ENCODE data around the gene SNX8. TPM values are rescaled to one million over a fixed set of nuclear protein-coding genes. Genes with fewer than 3 reads are reported as not detected.

Gene SNX8
- total and polyA plus RNA-seq, 4 donors: 8.7 to 20.8 (median 14.8) TPM

DNA sequence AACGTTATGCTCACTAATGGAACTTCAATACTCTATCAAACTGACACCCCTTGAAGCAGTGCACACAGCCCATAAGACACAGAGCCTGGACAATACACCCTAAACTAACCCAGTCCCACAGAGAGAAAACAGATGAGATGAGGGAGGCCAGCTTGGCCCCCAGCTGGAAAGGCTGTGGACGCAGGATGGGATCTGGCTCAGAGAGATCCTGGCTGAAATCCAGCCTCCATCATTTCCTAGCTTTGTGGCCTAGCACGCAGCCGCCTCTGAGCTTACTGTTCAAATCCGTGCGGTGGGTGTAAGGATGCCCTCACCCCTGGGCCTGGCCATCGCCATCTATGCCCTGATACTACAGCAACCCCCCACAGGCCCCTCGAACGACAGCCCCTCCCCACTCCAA is 32.7 kb downstream of the SNX8 start (continued):
- TF ChIP-seq NR2F2 (IDR thresholded peaks at IDR 0.05) (no peak), ZBTB33 (IDR thresholded peaks at IDR 0.05) (no peak), HNF4G (IDR thresholded peaks at IDR 0.05) (no peak), EGR1 (IDR thresholded peaks at IDR 0.05; ENCODE audit: low read depth in 2 of 2) (no peak)
- TF ChIP-seq, protein P1, sequence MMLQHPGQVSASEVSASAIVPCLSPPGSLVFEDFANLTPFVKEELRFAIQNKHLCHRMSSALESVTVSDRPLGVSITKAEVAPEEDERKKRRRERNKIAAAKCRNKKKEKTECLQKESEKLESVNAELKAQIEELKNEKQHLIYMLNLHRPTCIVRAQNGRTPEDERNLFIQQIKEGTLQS (IDR thresholded peaks at IDR 0.05): no peak

DNA sequence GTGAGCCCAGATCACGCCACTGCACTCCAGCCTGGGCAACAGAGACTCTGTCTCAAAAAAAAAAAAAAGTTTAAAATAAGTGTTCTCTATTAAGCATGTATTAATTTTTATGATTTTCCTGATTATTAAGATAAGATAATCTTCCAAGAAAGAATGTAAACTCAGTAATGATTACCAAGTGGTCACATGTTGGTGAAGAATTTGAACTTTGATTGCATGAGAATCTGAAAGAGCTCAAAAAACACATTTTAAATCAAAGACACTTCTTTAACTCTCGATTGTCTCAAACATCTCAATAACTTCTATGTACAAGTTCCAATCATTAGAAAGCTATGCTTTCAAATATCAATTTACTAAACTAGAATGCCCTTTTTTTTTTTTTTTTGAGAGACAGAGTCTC is 33.8 kb downstream of the SNX8 start:
- Histone ChIP-seq H3K9me3 (ENCODE audit: control insufficient read depth in 4 of 4, low read length in 3 of 4) (no peaks in the 10 kb centered on the region), H3K36me3 (ENCODE audit: control insufficient read depth in 4 of 4, insufficient read depth in 3 of 4, low read depth in 1 of 4, low read length in 3 of 4) (peaks cover 0 to 3% (median 0%) of the 10 kb centered on the region in 4 donors), H3K9ac (ENCODE audit: low read depth in 1 of 2, low read length in 2 of 2) (no peak overlapping the region), H3K27ac (ENCODE audit: low read depth in 1 of 2, low read length in 2 of 2) (no peak overlapping the region), H3K4me1 (ENCODE audit: control insufficient read depth in 4 of 4, insufficient read depth in 4 of 4, low read length in 3 of 4) (peaks cover 0 to 5% (median 0%) of the 10 kb centered on the region in 4 donors), H3K27me3 (ENCODE audit: control insufficient read depth in 4 of 4, insufficient read depth in 4 of 4, low read length in 3 of 4) (no peaks in the 10 kb centered on the region), H3K4me3 (ENCODE audit: low read depth in 1 of 3, low read length in 3 of 3) (no peak overlapping the region)
- no peak for TF ChIP-seq HNF4A (conservative IDR thresholded peaks at IDR 0.05)
- no peak for DNase-seq (ENCODE audit: low spot score)
- 67% methylated on average over 2 of the region's 2 CpGs for WGBS

DNA sequence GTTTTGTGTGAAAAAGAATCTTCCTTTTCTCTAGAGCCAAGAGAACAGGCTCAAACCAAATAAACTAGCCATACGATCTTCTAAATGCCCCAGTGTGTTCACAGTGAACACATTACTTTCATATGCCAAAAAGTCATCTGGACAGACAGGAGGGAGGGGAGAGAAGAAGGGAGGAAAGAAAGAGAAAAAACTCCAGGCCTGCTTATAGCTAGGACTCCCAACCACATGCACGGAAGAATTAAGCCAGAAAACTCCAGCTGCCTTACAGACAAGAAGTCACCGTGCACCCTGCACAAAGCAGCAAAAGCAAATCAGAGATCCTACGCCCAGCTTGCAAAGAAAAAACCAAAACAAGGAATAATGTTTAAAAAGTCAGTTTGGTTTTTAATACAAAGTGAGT is 34.3 kb downstream of the SNX8 start:
- peaks cover 0 to 5% (median 0%) of the 10 kb centered on the region in 4 donors for H3K4me1 ChIP-seq (ENCODE audit: control insufficient read depth in 4 of 4, insufficient read depth in 4 of 4, low read length in 3 of 4)
- H3K27ac ChIP-seq (ENCODE audit: low read depth in 1 of 2, low read length in 2 of 2): no peak overlapping the region
- no peak for DNase-seq (ENCODE audit: low spot score)
- H3K9ac ChIP-seq (ENCODE audit: low read depth in 1 of 2, low read length in 2 of 2): no peak overlapping the region
- no peaks in the 10 kb centered on the region for H3K27me3 ChIP-seq (ENCODE audit: control insufficient read depth in 4 of 4, insufficient read depth in 4 of 4, low read length in 3 of 4)
- TF ChIP-seq YY1 (IDR thresholded peaks at IDR 0.05) (no peak), TAF1 (conservative IDR thresholded peaks at IDR 0.05) (no peak), FOXA1 (IDR thresholded peaks at IDR 0.05) (no peak), GABPA (IDR thresholded peaks at IDR 0.05 in 1 of 2, conservative IDR thresholded peaks at IDR 0.05 in 1 of 2) (no peak), ZBTB33 (IDR thresholded peaks at IDR 0.05) (no peak), SP1 (IDR thresholded peaks at IDR 0.05) (no peak), RAD21 (IDR thresholded peaks at IDR 0.05) (no peak), NR2F2 (IDR thresholded peaks at IDR 0.05) (no peak), RXRA (IDR thresholded peaks at IDR 0.05) (no peak)
- TF ChIP-seq, protein P2, sequence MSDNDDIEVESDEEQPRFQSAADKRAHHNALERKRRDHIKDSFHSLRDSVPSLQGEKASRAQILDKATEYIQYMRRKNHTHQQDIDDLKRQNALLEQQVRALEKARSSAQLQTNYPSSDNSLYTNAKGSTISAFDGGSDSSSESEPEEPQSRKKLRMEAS (IDR thresholded peaks at IDR 0.05): no peak
- no peak overlapping the region for H3K4me3 ChIP-seq (ENCODE audit: low read depth in 1 of 3, low read length in 3 of 3)
- peaks cover 0 to 3% (median 0%) of the 10 kb centered on the region in 4 donors for H3K36me3 ChIP-seq (ENCODE audit: control insufficient read depth in 4 of 4, insufficient read depth in 3 of 4, low read depth in 1 of 4, low read length in 3 of 4)
- H3K9me3 ChIP-seq (ENCODE audit: control insufficient read depth in 4 of 4, low read length in 3 of 4): no peaks in the 10 kb centered on the region
- WGBS: 71% methylated on average over 4 of the region's 4 CpGs

Measured in liver (tissue), 9 donors.